AG09319 (cell line): ENCODE data around the gene ANKRD33.

Source experiments
- DNase-seq: peaks from one replicate; pipeline ENCODE4 v3.0.0-alpha.2; 2010; ENCODE audit warnings: low read depth; ENCODE audit errors: extremely low read depth
- CTCF ChIP-seq: IDR thresholded peaks from 2 replicates; pipeline ENCODE4 v1.5.1; 2011; ENCODE audit warnings: low read depth, mild to moderate bottlenecking, inconsistent platforms, low read length, moderate library complexity

The ANKRD33 gene

GRCh38 chr12:51863363-51863932 lies 24.5 kb upstream of the ANKRD33 start:
- TF ChIP-seq CTCF = no peak

GRCh38 chr12:51863933-51864832 lies 23.7 kb upstream of the ANKRD33 start:
- DNase-seq = no peak
- TF ChIP-seq CTCF = no peak

More at GRCh38 chr12:51863363-51863932, 24.5 kb upstream of the ANKRD33 start:
- DNase-seq = no peak

- TF ChIP-seq CTCF = no peak
- no peak for DNase-seq
Measured at GRCh38 chr12:51864833-51865670, 22.9 kb upstream of the ANKRD33 start.

GRCh38 chr12:51865757-51866270 lies 22.1 kb upstream of the ANKRD33 start:
- TF ChIP-seq CTCF = no peak
- DNase-seq = no peak

- no peak for TF ChIP-seq CTCF
- no peak for DNase-seq
Measured at GRCh38 chr12:51866324-51866723, 21.6 kb upstream of the ANKRD33 start.

GRCh38 chr12:51866762-51867161 lies 21.1 kb upstream of the ANKRD33 start:
- no peak for DNase-seq
- TF ChIP-seq CTCF = no peak
